Activated effector memory CD4-positive, alpha-beta T cell treated with anti-CD3 and anti-CD28 coated beads, Interleukin-2, amount 50 U/mL, for 16 hours (primary cell): ENCODE measurements around the gene TEKT3.
A peak's percentile ranks its signal among the peaks of the same experiment; 100 is the strongest.

Source experiments
- DNase-seq: peaks from one replicate; pipeline ENCODE4 v3.0.0-alpha.2; 2020

TEKT3 gene

DNA sequence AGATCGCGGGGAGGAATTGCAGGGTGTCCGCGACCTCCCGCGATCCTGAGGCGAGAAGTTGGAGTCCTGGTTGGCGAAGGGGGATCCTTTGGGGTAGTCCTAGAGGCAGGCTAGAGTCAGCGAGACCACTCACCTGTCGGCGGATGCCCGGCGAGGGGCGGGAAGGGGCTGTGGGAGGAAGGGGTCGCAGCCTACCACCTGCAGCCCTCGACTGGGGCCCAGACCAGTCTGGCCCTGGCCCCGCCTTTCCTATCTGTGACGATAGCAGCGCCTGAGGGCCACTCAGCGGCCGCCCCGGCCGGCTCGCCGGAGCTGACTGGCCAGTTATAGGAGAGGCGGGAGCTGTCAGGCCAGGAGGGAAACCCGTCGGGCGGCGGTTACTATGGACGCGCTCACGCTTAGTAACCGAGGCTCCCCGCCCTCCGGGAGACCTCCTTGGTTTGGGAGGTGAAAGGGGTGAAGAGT lies at the start of gene TEKT3:
TEKT3 (minus strand) TSS at position 213 of the 465 bp plus-strand sequence. CDS start 10,012 bp downstream, outside the sequence.
- peak; percentile 63 for DNase-seq

DNA sequence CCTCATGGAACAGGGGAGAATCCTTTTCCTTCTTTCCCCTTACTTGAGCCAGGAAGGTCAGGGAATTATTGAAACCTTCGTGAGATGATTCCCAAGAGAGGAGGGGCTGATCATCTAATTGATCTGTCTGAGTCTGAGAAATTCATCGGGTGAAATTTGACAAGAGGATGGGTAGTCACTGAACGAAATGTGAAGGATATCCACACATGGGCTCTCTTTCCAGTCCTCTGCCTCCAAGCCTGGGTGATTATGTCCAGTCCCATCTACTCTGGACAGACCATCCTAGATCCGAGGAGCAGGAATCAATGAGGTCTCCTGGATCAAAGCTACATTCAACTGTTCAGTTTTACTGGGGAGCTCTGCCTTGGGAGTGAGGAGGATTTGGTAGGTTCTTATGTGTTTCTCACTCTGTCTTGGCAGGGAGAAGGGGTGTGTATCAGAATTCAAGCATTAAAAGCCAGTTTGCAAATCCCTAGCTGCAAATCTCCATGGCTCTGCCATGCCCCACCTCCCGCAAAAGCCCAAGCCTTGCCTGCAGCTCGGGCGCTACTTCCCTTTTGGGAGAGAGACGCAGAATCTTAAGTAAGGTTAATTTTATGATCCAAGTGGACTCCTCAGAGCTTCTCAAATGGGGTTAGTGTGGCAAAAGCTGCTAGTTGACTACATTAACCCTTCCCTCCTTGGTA lies 47.1 kb upstream of the TEKT3 start:
- DNase-seq: no peak

DNA sequence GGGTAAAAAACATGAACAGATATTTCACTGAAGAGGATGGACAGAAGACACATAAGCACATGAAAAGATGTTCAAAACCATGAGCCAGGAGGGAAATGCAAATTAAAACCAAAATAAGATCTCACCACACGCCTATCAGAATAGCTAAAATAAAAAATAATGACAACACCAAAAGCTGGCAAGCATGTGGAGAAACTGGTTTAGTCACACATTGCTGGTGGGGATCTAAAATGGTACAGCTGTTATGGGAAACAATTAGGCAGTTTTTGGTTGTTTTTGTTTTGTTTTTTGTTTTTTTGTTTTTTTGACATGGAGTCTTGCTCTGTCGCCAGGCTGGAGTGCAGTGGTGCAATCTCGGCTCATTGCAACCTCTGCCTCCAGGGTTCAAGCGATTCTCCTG lies 44.7 kb upstream of the TEKT3 start:
- no peak for DNase-seq

DNA sequence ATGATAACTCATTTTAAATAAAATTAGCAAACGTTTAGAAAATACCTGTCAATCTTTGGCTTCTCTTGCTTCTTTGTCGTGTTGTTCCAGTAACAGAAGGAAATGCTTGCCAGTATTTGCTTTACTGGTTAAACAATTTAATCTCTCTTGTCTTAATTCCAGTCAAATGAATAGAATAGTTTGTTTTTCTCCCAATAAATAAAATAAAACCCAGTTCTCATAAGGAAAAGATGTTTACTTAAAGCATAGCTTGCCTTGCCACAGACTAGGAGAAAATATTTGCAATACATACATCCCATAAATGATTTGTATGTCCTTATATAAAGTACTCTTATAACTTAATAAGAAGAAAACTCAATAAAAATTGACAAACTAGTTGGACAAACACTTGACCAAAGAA lies 43.9 kb upstream of the TEKT3 start:
- no peak for DNase-seq

DNA sequence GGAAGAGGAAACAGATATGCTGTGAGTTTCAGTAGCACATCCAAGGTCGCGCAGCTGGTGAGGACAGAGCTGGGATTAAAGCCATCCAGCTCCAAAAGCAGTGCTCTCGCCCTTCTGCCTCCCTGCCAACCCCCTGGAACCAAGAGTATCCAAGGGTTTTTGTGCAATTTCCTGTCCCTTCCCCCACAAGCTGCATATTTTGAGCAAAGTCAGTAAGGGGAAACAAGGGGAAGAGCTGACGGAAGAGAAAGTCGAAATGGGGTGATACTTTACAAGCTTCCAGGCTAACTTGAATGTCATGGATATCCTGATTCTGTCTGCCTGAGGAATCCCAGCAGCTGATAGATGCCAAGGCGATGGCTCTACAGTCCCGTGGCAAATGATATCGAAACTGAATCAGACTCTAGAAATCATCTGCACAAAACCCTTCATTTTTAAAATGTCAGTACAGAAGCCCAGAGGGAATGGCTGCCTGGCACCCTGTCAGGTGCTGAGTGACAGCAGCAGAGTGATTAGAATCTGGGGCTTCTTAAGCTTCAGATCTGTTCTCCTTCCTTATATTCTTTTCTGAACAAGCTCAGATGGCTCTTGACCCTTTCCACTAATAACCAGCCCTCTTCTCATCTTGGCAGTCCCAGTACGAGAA lies 42.9 kb upstream of the TEKT3 start:
- DNase-seq: no peak

DNA sequence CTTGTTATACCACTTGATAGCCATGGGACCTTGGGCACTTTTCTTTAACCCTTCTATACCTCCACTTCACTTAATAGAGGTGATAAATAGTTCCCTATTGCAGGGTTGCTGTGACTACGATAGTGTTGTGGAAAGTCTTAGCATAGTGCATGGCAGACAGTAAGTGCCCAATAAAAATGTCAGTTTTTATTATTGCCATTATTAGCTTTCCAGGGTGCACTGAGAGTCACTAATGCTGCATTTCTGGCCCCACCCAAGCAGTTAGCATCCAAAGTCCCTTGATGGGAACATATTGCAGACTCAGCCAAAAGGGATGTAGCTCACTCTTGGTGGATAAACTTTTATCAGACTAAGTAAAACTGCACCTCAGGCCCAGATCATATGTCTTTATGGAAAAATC lies 41.5 kb upstream of the TEKT3 start:
- no peak for DNase-seq

DNA sequence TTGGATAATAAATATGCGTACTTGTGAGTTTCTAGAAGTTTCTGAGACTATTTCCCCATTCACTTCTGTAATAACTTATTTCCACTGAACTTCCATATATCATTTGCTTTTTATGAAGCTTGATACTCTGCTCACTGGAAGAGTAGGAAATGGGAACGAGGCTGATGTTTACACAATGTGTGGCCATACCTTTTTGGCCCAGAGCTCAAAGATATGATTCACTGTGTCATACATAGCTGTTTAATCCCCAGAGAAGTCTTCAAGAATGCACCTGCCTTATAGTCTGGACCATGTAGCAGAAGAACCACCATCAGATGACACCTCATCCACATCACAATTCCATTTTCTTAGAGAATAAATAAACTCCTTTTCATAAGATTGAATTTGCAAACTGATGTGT lies 40.3 kb upstream of the TEKT3 start:
- DNase-seq: no peak

DNA sequence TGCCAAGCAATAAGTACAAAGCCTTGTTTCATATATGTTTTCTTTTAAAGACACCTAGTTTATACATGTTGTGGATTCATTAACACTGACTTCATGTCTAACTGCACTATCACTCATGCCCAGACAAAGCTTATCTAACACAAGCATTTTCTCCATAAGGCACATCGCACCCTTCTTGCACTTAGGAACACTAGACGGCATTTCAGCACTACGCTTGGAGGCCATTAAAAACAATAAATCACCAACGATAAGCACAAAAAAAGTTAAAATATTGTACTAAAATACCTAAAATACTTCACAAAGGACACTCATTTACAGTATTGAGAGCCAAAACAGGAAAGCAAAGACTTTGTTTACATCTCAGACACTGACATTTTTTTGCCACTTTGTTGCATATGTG lies 39.0 kb upstream of the TEKT3 start:
- DNase-seq: no peak

DNA sequence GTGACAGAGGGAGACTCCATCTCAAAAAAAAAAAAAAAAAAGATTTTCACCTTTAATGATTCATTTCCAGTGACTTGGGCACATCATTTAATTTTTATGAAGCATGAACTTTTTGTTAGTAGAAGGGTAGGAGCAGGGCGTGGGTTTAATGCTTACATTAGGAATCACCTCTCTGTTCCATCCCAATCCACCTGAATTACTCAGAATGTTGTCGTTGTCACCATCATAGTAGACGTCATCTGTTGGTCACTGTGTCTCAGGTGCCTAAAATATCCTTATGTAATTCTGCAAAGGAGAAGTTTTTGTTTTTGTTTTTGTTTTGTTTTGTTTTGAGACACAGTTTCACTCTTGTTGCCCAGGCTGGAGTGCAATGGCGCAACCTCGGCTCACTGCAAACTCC lies 38.3 kb upstream of the TEKT3 start:
- DNase-seq: no peak

DNA sequence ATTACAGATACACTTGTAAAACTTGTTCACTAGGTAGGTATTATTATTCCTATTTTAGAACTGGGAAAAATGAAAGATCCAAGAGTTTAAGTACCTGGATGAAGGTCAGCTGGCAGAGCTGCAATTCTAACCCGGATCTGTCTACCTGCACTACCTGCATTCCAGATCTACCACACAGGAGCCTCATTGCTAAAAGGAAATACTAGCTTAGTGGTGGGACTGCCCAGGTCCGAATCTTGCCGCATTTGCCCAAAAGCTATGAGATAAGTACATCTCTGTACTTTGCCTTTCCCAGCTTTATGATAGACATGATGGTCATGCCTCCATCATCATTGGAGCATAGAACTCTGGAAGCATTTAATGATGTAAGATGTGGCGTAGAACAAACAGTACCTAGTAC lies 36.8 kb upstream of the TEKT3 start:
- DNase-seq: no peak

DNA sequence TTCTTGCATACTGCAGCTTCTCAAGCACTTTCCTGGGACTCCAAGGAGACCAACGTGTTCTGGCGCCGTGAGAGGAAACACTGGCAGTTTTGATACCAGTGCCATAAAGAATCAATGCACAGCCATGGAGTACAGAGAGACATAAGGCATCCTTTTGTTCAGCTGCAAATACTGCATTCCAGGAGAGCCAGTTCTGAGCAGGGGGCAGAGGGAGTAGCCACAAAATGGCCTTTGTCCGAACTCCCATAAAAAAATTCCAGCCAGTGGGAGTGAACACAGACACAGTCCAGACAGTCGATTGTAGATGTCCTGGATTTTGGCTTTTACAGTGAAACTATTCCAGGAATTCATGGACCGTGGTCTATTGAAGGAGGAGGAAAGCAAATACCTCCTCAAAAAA lies 36.2 kb upstream of the TEKT3 start:
- no peak for DNase-seq

DNA sequence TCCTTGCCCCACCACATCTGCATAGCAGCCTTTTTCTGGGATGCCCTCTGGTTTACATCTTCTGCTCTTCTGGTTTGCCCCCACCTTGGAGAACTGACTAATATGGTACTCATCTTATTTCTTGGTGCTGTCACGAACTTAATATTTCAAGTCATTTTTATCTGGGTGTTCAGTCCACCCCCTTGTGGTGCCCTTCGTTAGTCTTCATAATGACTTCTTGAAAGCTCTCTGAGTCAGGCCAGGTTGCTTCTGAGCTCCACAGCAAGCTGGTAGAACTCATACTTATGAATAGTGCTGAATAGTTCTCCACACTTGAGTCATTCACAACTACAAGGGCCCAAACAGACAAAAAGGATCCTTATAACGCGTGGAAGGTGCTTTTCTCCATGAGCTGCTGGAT lies 35.8 kb upstream of the TEKT3 start:
- no peak for DNase-seq

DNA sequence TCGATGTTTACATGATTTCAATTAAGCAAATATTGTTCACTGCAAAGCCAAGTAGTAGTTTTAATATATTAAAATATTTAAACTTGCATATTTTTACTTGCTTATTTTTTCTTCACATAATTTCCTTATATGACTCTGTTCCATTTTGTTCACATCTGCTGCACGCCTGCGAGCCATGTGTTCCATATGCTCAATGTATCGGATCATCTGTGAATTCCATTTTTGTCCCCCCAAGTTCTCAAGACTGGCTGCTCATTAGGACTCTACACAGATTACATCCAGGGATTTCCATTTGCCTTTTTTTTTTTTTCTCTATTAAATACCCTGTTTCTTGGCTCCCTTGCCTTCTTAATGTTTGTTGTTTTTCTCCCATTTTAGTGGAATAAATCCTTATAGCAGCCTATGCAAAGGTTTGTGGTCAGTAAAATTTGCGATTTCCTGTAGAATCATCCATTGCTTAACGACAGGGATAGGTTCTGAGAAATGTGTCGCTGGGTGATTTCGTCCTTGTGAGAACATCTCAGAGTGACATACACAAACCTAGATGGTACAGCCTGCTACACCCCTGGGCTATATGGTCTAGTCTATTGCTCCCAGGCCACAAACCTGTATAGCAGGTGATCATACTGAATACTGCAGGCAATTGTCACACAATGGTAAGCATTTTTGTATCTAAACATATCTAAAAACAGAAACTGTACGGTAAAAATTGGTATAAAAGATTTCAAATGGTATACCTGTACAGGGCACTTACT lies 30.2 kb upstream of the TEKT3 start:
- no peak for DNase-seq

DNA sequence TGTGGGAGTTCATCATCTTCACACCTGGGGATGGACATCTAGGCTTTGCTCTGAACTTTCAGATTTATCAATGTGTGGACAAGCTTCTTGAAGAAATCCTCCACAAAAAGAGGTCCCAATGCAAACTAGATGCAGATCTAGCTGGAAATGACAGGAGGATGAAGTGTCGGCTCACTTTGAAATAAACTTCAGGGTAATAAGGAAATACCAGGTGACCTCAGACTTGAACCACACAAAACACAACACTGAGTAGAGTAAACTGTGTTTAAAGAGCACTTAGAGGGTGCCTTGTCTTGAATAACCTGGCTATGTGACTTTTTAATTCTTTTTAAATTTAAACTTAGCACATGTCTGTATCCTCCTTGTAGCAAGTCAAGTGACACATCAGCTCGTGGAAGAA lies 27.2 kb upstream of the TEKT3 start:
- DNase-seq: no peak

DNA sequence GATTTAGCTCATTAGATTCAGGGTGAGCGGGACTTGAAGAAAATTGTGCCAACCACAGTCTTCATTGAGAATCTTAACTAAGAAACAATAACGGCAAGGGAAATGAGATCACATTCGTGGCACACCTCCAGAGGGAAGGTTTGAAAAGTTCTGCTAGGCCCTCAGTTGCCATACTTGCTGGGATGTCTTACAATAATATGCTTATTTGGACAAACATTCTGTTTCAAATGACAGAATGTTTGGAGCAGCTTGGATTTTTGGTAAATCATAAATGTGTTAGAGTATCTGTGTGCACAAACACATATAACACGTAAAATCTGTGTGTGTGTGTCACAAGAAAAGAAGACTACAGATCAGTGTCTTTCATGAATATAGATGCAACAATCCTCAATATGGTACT lies 24.6 kb upstream of the TEKT3 start:
- no peak for DNase-seq

DNA sequence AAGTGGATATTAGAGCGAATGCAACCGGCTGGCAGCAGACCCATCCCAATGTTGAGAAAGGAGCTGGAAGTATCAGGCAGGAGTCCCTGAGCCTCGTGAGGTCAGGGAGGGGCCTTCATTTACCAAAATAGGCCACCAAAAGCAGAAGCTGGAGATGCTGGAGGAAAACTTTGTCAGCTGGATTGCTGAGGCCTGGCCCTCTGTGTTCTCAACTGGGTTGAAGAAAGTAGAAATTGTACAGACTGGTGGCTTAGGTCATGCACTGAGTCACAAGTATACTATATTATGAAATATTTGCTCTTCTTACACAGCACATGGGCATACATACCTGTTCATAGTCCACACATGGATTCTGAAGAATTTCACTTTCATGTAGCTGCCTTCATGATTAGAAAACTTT lies 23.2 kb upstream of the TEKT3 start:
- DNase-seq: no peak

DNA sequence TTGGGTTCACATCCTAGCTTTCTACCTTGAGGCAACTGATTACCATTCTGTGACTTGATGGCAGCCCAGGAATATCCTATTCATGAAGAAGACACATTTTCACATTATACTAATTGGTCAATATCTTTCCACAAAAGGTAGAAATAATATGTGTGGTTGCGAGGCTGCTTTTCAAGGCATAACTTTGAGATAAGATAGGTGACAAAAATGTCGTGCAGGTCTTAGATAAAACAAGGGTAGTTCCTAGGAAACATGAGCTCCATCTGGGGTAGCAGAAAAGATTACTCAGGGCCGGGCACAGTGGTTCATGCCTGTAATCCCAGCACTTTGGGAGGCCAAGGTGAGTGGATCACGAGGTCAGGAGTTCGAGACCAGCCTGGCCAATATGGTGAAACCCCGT lies 22.3 kb upstream of the TEKT3 start:
- no peak for DNase-seq

DNA sequence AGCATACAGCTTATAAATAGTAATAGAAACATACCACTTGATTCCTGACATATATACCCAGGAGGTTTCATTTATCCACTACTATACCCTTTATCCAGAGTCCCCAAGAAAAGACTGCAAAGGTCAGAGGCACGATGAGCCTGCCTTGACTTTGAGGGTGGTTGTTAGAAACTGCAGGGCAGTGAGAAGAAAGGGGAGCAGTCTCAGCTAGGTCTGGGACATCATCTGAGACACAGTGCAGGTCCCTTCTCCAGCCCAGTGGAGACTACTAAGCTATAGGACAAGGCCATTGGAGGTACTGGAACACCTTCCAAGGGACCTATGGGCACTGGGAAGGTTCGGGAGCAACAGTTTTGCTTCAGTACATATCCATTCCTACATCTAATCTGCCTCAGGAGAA lies 20.2 kb upstream of the TEKT3 start:
- DNase-seq: no peak

DNA sequence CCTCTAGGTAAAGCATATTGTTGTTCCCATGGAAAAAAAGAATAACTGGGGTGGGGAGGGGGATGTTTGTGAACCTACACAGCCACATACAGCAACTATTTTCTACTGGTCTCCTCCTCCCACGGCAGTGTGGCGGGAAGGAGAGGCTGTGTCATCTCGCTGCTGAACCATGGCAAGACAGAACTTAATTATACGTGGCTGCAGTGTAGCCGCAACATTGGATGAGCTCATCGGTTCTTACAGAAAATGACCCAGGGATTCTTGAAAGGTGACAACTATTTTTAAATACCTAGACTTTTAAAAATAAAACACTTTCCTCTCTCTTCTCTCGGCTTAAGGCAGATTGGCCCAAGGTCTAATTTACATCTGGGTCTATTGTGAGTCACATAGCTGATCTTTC lies 19.8 kb upstream of the TEKT3 start:
- no peak for DNase-seq

DNA sequence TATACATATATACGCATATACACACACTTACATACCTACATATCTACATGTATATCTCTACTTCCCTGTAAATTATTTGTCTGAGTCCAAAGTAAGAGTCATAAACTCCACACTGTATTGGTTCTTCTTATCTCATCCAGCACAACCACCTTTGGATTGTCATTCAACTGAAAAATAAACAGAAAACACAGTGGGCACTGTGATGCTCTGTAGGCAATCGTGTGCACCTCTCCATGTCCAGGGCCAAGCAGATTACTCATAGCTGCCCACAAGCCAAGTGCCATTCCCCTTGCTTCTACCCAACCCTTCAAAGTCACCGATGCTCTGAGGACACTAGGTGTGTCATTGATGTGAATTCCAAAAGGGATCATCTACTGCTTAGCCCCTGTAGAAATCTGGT lies 12.9 kb upstream of the TEKT3 start:
- DNase-seq: no peak

DNA sequence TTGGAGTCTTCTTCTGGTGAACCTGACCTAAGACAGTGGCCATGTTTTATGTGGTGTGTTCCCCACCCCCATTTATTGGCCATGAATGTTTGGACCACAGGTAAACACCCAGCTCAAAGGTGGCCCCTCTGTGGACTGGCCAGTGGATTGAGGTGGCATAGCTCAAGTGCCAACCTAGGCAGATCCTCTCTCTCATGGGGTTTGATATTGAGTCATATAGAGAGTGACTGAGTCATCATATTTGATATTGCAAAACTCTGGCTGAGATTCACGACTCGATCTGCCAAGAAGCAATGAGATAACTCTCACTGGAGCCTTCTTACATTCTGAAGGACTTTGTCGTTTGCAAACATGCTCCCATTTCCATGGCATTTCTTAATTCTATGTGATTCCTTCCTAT lies 10.5 kb upstream of the TEKT3 start:
- no peak for DNase-seq

DNA sequence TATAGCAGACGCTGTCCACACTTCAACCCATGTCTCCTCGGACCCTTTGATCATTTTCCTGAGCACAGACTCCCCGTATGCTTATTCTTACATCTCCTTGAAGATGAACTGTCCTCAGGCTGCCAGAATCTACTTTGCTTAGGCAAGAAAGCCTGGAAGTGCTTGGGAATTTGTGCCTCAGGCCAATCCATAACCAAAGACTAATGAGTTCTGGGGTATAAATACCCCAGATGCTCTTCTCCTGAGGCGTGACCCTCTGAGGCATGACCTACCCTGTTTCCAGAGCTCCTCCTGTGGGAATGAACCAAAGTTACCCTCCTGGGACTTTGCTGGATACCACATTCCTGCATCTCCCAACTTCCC lies 10.1 kb upstream of the TEKT3 start:
- no peak for DNase-seq

DNA sequence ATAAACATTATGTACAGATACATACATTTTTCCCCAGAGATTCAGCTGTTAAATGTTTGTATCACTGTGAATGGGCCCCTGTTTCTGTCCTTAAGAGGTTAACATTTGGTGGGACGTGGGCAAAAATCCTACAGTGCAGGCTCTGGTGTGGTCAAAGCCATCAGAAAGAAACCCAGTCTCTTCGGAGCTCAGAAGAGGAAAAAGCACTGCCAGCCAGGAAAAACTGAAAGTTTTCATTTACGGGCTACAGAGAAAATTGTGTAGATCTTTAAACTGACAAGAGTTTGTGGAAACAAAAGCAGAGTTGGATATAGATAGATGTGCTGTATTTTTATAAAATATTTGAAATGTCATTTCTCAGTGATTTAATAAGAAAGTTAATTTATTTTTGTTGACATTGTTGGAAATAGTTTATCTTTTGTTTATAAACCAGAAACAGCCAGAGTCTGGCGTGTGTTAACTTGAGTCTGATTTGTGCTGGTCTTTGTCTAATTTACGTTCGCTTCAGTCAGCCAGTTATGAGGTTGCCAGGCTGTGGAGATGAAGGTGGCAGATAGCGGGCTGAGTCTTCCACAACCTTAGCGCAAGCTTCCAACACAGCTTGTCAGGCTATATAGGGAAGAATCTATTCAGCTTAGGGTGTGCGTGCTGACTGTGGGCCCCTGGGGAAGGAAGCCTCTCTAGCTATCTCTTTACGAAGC lies 9.5 kb upstream of the TEKT3 start:
- no peak for DNase-seq

DNA sequence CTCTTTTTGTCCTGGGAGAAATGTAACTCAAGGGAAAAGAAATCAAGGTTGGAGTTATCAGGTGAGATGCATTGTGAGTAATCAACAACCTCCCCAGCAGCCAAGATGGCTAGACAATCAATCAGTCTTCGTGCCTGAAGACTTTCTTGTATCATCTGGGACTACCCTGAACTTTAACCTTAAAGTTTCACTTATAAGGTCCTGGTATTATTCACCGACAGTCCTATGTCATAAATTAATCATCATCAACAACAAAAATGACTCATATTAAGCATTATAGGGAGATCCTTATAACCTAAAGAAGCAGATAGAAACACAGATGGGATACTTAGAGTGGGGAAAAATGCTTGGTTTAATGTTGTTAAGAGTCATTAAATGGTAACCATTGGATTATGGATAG lies 7.7 kb upstream of the TEKT3 start:
- DNase-seq: no peak
